Progenitor cell of endocrine pancreas (in vitro differentiated cells): ENCODE measurements around the gene POLR1E. TPM values are rescaled to one million over a fixed set of nuclear protein-coding genes. Genes with fewer than 3 reads are reported as not detected.

Experiments used
- DNase-seq: peaks from one replicate; pipeline ENCODE4 v3.0.0; 2021; ENCODE audit warnings: low spot score; ENCODE audit not compliant: unreplicated experiment
- H3K27ac Mint-ChIP-seq: 2 replicates; pipeline ENCODE4 v1.8.0; 2021; ENCODE audit warnings: mild to moderate bottlenecking, moderate library complexity, mixed read lengths
- H3K27me3 Mint-ChIP-seq: 2 replicates; pipeline ENCODE4 v1.8.0; 2021; ENCODE audit warnings: mixed read lengths
- H3K36me3 Mint-ChIP-seq: 2 replicates; pipeline ENCODE4 v1.8.0; 2022; ENCODE audit warnings: mixed read lengths; ENCODE audit not compliant: insufficient read depth
- H3K4me1 Mint-ChIP-seq: 2 replicates; pipeline ENCODE4 v1.8.0; 2021; ENCODE audit warnings: low read depth, mixed read lengths
- H3K4me3 Mint-ChIP-seq: 2 replicates; pipeline ENCODE4 v1.8.0; 2021; ENCODE audit warnings: low read depth, mild to moderate bottlenecking, moderate library complexity, mixed read lengths
- H3K9me3 Mint-ChIP-seq: 2 replicates; pipeline ENCODE4 v1.8.0; 2021; ENCODE audit warnings: low read depth, mixed read lengths
- CTCF ChIP-seq: fragments of 200-600 bp; sonication (generic); IDR thresholded peaks from one replicate; pipeline ENCODE4 v1.5.0; 2021; ENCODE audit warnings: antibody characterized with exemption, mild to moderate bottlenecking; ENCODE audit not compliant: unreplicated experiment
- total RNA-seq: library from RNA; stranded (reverse); gene quantifications from 2 replicates; pipeline ENCODE4 v1.2.1, GENCODE V29; 2021

POLR1E gene
- total RNA-seq, 1 donor from 2014 or later = 22.4 TPM

GRCh38 chr9:37547328-37547878, 61.7 kb downstream of the POLR1E start:
- Mint-ChIP-seq H3K27me3 (no peaks in the 10 kb centered on the region), H3K4me1 (no peaks in the 10 kb centered on the region), H3K4me3 (no peak overlapping the region), H3K9me3 (no peaks in the 10 kb centered on the region), H3K36me3 (no peaks in the 10 kb centered on the region), H3K27ac (no peak overlapping the region)
- no peak for TF ChIP-seq CTCF
- DNase-seq = no peak

DNA sequence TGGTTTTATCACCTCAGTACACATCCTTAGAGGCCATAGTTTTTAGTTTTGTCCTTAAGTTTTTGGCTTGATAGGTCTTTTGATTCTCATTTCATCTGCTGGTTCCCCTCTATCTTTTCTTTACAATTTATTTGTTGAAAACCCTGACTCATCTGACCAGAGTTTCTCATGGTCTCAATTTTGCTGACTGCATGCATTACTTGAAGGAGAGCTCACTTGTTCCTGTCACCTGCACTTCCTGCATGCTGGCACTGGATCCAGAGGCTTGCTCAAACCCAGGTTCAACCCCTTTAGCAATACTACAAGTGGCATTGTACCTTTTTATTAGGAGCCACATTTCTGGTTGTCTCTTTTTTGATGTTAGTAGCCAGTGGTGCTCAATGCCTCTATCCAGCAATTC, 63.8 kb downstream of the POLR1E start:
- TF ChIP-seq CTCF = no peak

DNA sequence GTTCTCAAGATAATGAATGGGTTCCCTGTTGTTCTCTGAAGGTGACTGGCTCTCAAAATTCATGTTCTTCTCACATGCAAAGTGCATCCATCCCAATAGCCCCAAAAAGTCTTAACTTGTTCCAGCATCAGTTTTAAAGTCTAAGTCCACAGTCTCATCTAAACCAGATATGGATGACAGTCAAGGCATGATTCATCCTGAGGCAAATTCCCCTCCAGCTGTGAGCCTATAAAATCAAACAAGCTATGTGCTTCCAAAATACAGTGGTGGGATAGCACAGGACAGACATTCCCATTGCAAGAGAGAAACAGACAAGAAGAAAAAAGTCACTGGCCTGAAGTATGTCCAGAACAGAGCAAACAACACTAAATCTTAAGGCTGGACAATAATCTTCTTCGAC, 65.0 kb downstream of the POLR1E start:
- Mint-ChIP-seq H3K4me1 (no peaks in the 10 kb centered on the region), H3K36me3 (peaks cover 1% of the 10 kb centered on the region), H3K9me3 (no peaks in the 10 kb centered on the region), H3K27me3 (no peaks in the 10 kb centered on the region), H3K4me3 (no peak overlapping the region), H3K27ac (no peak overlapping the region)
- DNase-seq = no peak
- TF ChIP-seq CTCF = no peak

More for the DNA sequence above, 63.8 kb downstream of the POLR1E start:
- Mint-ChIP-seq H3K4me1 (no peaks in the 10 kb centered on the region), H3K9me3 (no peaks in the 10 kb centered on the region), H3K27ac (no peak overlapping the region), H3K36me3 (no peaks in the 10 kb centered on the region), H3K4me3 (no peak overlapping the region), H3K27me3 (no peaks in the 10 kb centered on the region)
- DNase-seq = no peak

DNA sequence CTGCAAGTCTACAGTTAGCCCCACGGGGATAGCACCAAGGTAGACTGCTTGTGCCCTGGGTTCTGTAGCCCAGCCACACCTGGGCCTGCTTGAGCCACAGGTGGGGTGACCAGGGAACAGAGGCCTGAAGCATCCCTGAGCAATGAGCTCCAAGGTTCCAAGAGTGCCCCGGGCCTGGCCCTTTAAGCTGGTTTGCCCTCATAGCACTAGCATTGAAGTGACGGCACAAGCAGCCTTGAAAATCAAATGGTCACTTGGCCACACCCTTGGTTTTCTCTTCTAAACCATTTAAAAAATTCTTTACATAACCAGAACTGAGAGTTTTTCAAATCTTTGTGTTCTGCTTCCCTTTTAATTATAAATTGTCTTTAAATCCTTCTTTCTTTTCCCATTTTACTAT, 65.7 kb downstream of the POLR1E start:
- Mint-ChIP-seq H3K36me3 (peaks cover 2% of the 10 kb centered on the region), H3K4me3 (no peak overlapping the region), H3K9me3 (no peaks in the 10 kb centered on the region), H3K27ac (no peak overlapping the region), H3K27me3 (no peaks in the 10 kb centered on the region), H3K4me1 (no peaks in the 10 kb centered on the region)
- no peak for TF ChIP-seq CTCF
- DNase-seq = no peak

DNA sequence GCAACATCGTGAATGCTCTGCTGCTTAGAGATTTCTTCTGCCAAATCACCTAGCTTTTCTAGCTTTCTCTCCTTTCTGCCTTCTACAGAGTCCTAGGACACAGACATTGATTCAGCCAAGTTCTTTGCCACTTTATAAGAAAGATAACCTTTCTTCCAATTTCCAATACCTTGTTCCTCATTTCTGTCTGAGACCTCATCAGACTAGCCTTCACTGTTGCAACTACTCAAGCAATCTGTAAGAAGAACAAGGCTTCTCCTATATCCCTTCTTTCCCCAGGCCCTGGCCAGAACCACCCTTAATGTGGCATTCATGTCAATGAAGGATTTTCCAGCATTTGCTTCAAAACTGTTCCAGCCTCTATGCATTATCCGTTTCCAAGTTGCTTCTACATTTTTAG, 66.1 kb downstream of the POLR1E start:
- no peaks in the 10 kb centered on the region for H3K27me3 Mint-ChIP-seq
- no peak for TF ChIP-seq CTCF
- peaks cover 2% of the 10 kb centered on the region for H3K36me3 Mint-ChIP-seq
- H3K27ac Mint-ChIP-seq = no peak overlapping the region
- H3K4me1 Mint-ChIP-seq = no peaks in the 10 kb centered on the region
- H3K4me3 Mint-ChIP-seq = no peak overlapping the region
- H3K9me3 Mint-ChIP-seq = no peaks in the 10 kb centered on the region
- DNase-seq = no peak

Other genes starting within 250 kb of the POLR1E start
- gene GRHPR, start 63.3 kb upstream of the POLR1E start, total RNA-seq = 98.0 and 101 TPM in 2 replicates
- 21.2 and 21.8 TPM in 2 replicates for gene ZBTB5, start 20.5 kb upstream of the POLR1E start, total RNA-seq
- gene FBXO10, start 90.4 kb downstream of the POLR1E start, total RNA-seq = 22.0 TPM in 2 replicates
- 100 and 103 TPM in 2 replicates for gene TOMM5, start 106.6 kb downstream of the POLR1E start, total RNA-seq
- 0.31 and 0.44 TPM in 2 replicates for gene FRMPD1, start 165.0 kb downstream of the POLR1E start, total RNA-seq